ENCODE results near the gene FRAS1. TPM values are rescaled to one million over a fixed set of nuclear protein-coding genes. Genes with fewer than 3 reads are reported as not detected.

Gene FRAS1
- total and polyA plus RNA-seq, 9 of the 15 experiments (the other 6 are each of a cell fraction or from before 2014, with no cell fraction given) = under 0.01 to 0.11 (median 0.04) TPM; not detected in 2

DNA sequence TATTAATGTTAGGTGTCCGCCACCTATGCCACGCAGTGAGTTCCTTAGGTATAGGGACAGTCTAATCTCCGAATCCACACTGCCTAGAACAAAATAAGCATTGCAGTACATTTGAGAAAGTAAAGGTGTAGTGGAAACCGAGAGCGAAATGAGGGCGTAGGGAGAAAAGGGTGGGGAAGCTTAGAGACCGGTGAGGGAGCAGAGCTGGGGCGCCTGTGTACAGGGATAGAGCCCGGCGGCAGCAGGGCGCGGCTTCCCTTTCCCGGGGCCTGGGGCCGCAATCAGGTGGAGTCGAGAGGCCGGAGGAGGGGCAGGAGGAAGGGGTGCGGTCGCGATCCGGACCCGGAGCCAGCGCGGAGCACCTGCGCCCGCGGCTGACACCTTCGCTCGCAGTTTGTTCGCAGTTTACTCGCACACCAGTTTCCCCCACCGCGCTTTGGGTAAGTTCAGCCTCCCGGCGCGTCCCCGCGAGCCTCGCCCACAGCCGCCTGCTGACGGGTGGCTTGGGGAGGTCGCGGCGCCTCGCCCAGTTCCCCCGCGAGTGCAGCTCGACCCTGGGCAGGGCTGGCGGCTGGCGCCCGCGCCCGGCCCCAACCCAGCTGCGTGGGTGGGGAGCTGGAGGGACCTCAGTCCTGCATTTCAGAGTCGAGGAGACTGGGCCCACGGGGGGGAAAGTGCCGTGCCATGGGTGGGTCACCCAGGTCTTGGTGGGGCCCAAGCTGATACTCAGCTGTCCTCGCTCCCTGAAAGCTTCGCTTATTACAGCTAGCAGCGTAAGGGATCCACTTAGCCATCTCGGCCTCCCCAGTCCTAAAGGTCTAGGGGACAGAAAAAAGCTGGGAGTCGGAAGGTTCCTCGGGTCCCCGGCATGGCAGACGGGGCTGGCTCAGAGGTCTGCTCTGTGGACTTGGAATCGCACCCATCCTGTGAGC, 494.6 kb downstream of the FRAS1 start, which contains the start of gene ANXA3 (continued):
- no peak for TF ChIP-seq RERE (CRISPR knock-in tag; IDR thresholded peaks at IDR 0.05; ENCODE audit: borderline replicate concordance)
- 0 out of 2 replicates have a peak, but pooled peaks have one; percentile 29 for TF ChIP-seq ZNF282 (CRISPR knock-in tag; IDR thresholded peaks at IDR 0.05)
- no peak for TF ChIP-seq PPARD (CRISPR knock-in tag; IDR thresholded peaks at IDR 0.05)
- no peak for TF ChIP-seq ZNF408 (CRISPR knock-in tag; IDR thresholded peaks at IDR 0.05; ENCODE audit: low read depth)
- no peak for TF ChIP-seq CEBPB (tag; IDR thresholded peaks at IDR 0.05)
- no peak for TF ChIP-seq ZNF644 (tag; IDR thresholded peaks at IDR 0.05; ENCODE audit: low read depth)
- TF ChIP-seq HDAC3 (IDR thresholded peaks at IDR 0.05; ENCODE audit: borderline replicate concordance, partially characterized antibody) = no peak
- peak; percentile 27 for TF ChIP-seq HMGN3 (IDR thresholded peaks at IDR 0.05; ENCODE audit: borderline replicate concordance, extremely low read depth, insufficient read length, low read depth, low read length)
- TF ChIP-seq ZNF707 (CRISPR knock-in tag; conservative IDR thresholded peaks at IDR 0.05) = no peak
- no peak for TF ChIP-seq ZNF830 (CRISPR knock-in tag; IDR thresholded peaks at IDR 0.05)
- TF ChIP-seq HDAC1 (IDR thresholded peaks at IDR 0.05) = no peak
- TF ChIP-seq POLR2G (IDR thresholded peaks at IDR 0.05; ENCODE audit: low read depth, low read length) = peak; percentile 58
- TF ChIP-seq KLF1 (tag; IDR thresholded peaks at IDR 0.05) = 0 out of 2 replicates have a peak, but pooled peaks have one; percentile 18
- no peak for TF ChIP-seq TOE1 (IDR thresholded peaks at IDR 0.05; ENCODE audit: borderline replicate concordance)
- no peak for TF ChIP-seq TOE1 (CRISPR knock-in tag; IDR thresholded peaks at IDR 0.05; ENCODE audit: borderline replicate concordance, low read depth)
- no peak for TF ChIP-seq ETV1 (tag; conservative IDR thresholded peaks at IDR 0.05; ENCODE audit: low read depth)
- no peak for TF ChIP-seq NFATC3 (IDR thresholded peaks at IDR 0.05)
- TF ChIP-seq DNMT1 (IDR thresholded peaks at IDR 0.05) = no peak
- TF ChIP-seq TARDBP (IDR thresholded peaks at IDR 0.05) = no peak
- no peak for TF ChIP-seq BCL6 (CRISPR knock-in tag; IDR thresholded peaks at IDR 0.05)
- no peak for TF ChIP-seq CBX8 (IDR thresholded peaks at IDR 0.05; ENCODE audit: borderline replicate concordance, extremely low read depth, low read depth, low read length, poor library complexity, severe bottlenecking)
- TF ChIP-seq CTBP1 (IDR thresholded peaks at IDR 0.05; ENCODE audit: borderline replicate concordance) = no peak; the same call in 1 of the 2 replicates
- no peak for TF ChIP-seq ZNF184 (CRISPR knock-in tag; IDR thresholded peaks at IDR 0.05)
- no peak for TF ChIP-seq HDAC6 (IDR thresholded peaks at IDR 0.05; ENCODE audit: low read depth, low read length)
